Neutrophil (primary cell): ENCODE measurements around the gene TSPAN4.

ENCODE experiments used
- H3K27ac ChIP-seq: fragments of 200-600 bp; sonication (generic); 2 replicates; pipeline ENCODE4 v1.5.1; 2016; ENCODE audit warnings: mild to moderate bottlenecking, moderate library complexity
- H3K27me3 ChIP-seq: fragments of 200-600 bp; sonication (generic); 2 replicates; pipeline ENCODE4 v1.6.0; 2016; ENCODE audit warnings: mild to moderate bottlenecking
- H3K36me3 ChIP-seq: fragments of 200-600 bp; sonication (generic); 2 replicates; pipeline ENCODE4 v1.5.1; 2017
- H3K4me1 ChIP-seq, 2 experiments: fragments of 200-600 bp in 1 of 2; sonication (generic) in 1 of 2; 1 replicate in 1 of 2; 2 replicates in 1 of 2; pipeline versions ENCODE4 v1.5.1 to v1.6.1; 2013 to 2016; ENCODE audit warnings: low read depth in 1 of 2, low read length in 1 of 2, mild to moderate bottlenecking in 1 of 2, moderate library complexity in 1 of 2; ENCODE audit not compliant: control insufficient read depth in 1 of 2, insufficient read depth in 1 of 2
- H3K4me3 ChIP-seq, 2 experiments: fragments of 200-600 bp in 1 of 2; sonication (generic) in 1 of 2; 1 replicate in 1 of 2; 2 replicates in 1 of 2; pipeline ENCODE4 v1.5.1; 2013 to 2016; ENCODE audit warnings: low read depth in 1 of 2, low read length in 1 of 2, mild to moderate bottlenecking in 1 of 2, moderate library complexity in 1 of 2
- H3K9me3 ChIP-seq: fragments of 200-600 bp; sonication (generic); 2 replicates; pipeline ENCODE4 v1.5.1; 2016
- CTCF ChIP-seq: fragments of 200-600 bp; sonication (generic); IDR thresholded peaks from 2 replicates; pipeline ENCODE4 v1.5.1; 2016; ENCODE audit warnings: antibody characterized with exemption

TSPAN4 gene

GRCh38 chr11:888310-889212 is 45.9 kb downstream of the TSPAN4 start:
- Histone ChIP-seq H3K9me3 (no peaks in the 10 kb centered on the region), H3K27ac (no peak overlapping the region), H3K4me1 (no peaks in the 10 kb centered on the region), H3K27me3 (no peaks in the 10 kb centered on the region), H3K36me3 (peaks cover 8% of the 10 kb centered on the region), H3K4me3 (no peak overlapping the region)
- no peak for TF ChIP-seq CTCF

GRCh38 chr11:889257-889656 is 46.6 kb downstream of the TSPAN4 start:
- TF ChIP-seq CTCF = no peak
- no peaks in the 10 kb centered on the region for H3K9me3 ChIP-seq
- no peak overlapping the region for H3K4me3 ChIP-seq
- no peaks in the 10 kb centered on the region for H3K4me1 ChIP-seq
- no peak overlapping the region for H3K27ac ChIP-seq
- H3K36me3 ChIP-seq = peaks cover 4% of the 10 kb centered on the region
- H3K27me3 ChIP-seq = no peaks in the 10 kb centered on the region

- TF ChIP-seq CTCF = no peak
- H3K36me3 ChIP-seq = peaks cover 4% of the 10 kb centered on the region
- no peaks in the 10 kb centered on the region for H3K9me3 ChIP-seq
- H3K4me3 ChIP-seq = no peak overlapping the region
- H3K27me3 ChIP-seq = no peaks in the 10 kb centered on the region
- no peaks in the 10 kb centered on the region for H3K4me1 ChIP-seq
- no peak overlapping the region for H3K27ac ChIP-seq
These were observed 47.2 kb downstream of the TSPAN4 start for GRCh38 chr11:889687-890475.

GRCh38 chr11:890794-891540 is 48.3 kb downstream of the TSPAN4 start:
- peaks cover 4% of the 10 kb centered on the region for H3K36me3 ChIP-seq
- H3K27me3 ChIP-seq = no peaks in the 10 kb centered on the region
- no peaks in the 10 kb centered on the region for H3K9me3 ChIP-seq
- no peaks in the 10 kb centered on the region for H3K4me1 ChIP-seq
- no peak overlapping the region for H3K27ac ChIP-seq
- TF ChIP-seq CTCF = no peak
- no peak overlapping the region for H3K4me3 ChIP-seq

- TF ChIP-seq CTCF = no peak
- peaks cover 3% of the 10 kb centered on the region for H3K36me3 ChIP-seq
- H3K27ac ChIP-seq = no peak overlapping the region
- H3K9me3 ChIP-seq = no peaks in the 10 kb centered on the region
- no peaks in the 10 kb centered on the region for H3K4me1 ChIP-seq
- no peaks in the 10 kb centered on the region for H3K27me3 ChIP-seq
- no peak overlapping the region for H3K4me3 ChIP-seq
These were observed 50.5 kb downstream of the TSPAN4 start for GRCh38 chr11:893008-893654.
